Ascending aorta (tissue), 2 donors: Measurements from ENCODE around the gene CYP46A1. TPM values are rescaled to one million over a fixed set of nuclear protein-coding genes. Genes with fewer than 3 reads are reported as not detected.
A peak's percentile ranks its signal among the peaks of the same experiment; 100 is the strongest.

ENCODE experiments used
- DNase-seq, 2 donors: peaks; one replicate each; pipeline ENCODE4 v3.0.0-alpha.2; 2019; ENCODE audit warnings: low spot score in 2 of 2
- H3K27ac ChIP-seq, 2 donors: fragments of 200-600 bp; sonication (generic); one replicate each; pipeline ENCODE4 v1.5.1; 2016 to 2017; ENCODE audit warnings: mild to moderate bottlenecking in 1 of 2
- H3K27me3 ChIP-seq: fragments of 200-600 bp; sonication (generic); one replicate; pipeline ENCODE4 v1.5.1; 2017
- H3K36me3 ChIP-seq, 2 donors: fragments of 200-600 bp; sonication (generic); one replicate each; pipeline ENCODE4 v1.5.1; 2016
- H3K4me1 ChIP-seq, 2 donors: fragments of 200-600 bp; sonication (generic); one replicate each; pipeline ENCODE4 v1.5.1; 2016 to 2017; ENCODE audit warnings: mild to moderate bottlenecking in 1 of 2
- H3K4me3 ChIP-seq, 2 donors: fragments of 200-600 bp; sonication (generic); one replicate each; pipeline ENCODE4 v1.5.1; 2016 to 2017; ENCODE audit warnings: mild to moderate bottlenecking in 1 of 2
- H3K9me3 ChIP-seq, 2 donors: fragments of 200-600 bp; sonication (generic); one replicate each; pipeline ENCODE4 v1.5.1; 2016
- intact Hi-C: fragments of 100-400 bp; cut with DNase I; formaldehyde crosslinking; loops from one replicate; pipeline ENCODE4 v1.15.1; 2023
- total RNA-seq: library from RNA; depleted of rRNA; stranded (reverse); fragments of >200 nt; gene quantifications from one replicate; pipeline ENCODE4 v1.1.0, GENCODE V29; 2016
- TF ChIP-seq, protein P1 (sequence below), 3 experiments: fragments of 200-600 bp in 2 of 3; fragments of 450-650 bp in 1 of 3; sonication (generic) in 2 of 3; IDR thresholded peaks; one replicate each; pipeline ENCODE4 v1.5.1; 2016 to 2019; ENCODE audit warnings: antibody characterized with exemption in 3 of 3, mild to moderate bottlenecking in 1 of 3, moderate library complexity in 1 of 3

CYP46A1 gene
- total RNA-seq, 1 donor from 2014 or later, result not detected

- Histone ChIP-seq H3K36me3 (no peaks in the 10 kb centered on the region), H3K27ac (no peak overlapping the region), H3K9me3 (no peaks in the 10 kb centered on the region), H3K4me1 (no peaks in the 10 kb centered on the region), H3K27me3 (no peaks in the 10 kb centered on the region), H3K4me3 (no peak overlapping the region)
- no peak for DNase-seq
- intact Hi-C loops, result no loop called here
- TF ChIP-seq, protein P1, sequence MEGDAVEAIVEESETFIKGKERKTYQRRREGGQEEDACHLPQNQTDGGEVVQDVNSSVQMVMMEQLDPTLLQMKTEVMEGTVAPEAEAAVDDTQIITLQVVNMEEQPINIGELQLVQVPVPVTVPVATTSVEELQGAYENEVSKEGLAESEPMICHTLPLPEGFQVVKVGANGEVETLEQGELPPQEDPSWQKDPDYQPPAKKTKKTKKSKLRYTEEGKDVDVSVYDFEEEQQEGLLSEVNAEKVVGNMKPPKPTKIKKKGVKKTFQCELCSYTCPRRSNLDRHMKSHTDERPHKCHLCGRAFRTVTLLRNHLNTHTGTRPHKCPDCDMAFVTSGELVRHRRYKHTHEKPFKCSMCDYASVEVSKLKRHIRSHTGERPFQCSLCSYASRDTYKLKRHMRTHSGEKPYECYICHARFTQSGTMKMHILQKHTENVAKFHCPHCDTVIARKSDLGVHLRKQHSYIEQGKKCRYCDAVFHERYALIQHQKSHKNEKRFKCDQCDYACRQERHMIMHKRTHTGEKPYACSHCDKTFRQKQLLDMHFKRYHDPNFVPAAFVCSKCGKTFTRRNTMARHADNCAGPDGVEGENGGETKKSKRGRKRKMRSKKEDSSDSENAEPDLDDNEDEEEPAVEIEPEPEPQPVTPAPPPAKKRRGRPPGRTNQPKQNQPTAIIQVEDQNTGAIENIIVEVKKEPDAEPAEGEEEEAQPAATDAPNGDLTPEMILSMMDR (IDR thresholded peaks at IDR 0.05), result no peak
Observed at GRCh38 chr14:99643343-99643742, 40.8 kb upstream of the CYP46A1 start.

DNA sequence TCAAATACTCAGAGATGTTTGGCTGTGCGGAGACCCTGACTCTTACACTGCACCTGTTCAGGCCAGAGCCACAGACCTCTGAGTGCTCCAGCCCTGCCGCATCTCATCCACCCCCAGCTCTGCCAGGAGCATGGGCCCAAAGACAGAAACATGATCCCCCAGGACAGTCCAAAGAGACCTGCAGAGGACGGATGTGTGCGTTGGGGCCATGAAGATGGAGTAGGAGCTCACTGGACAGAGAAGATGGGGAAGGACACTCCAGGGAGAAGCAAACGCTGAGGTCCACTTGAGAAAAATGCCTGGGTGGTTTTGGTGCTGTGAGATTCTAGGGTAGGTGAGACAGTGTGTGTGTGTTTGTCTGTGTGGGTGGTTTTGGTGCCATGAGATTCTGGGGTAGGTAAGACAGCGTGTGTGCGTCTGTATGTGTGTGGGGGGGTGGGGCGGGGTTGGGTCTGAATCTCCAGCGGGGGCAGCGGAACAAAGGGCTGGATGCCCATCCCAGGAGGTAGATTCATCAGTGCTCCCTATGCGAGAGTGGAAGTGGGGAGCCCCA is 40.0 kb upstream of the CYP46A1 start:
- TF ChIP-seq, protein P1 (IDR thresholded peaks at IDR 0.05), result no peak
- no peak for DNase-seq
- Histone ChIP-seq H3K4me3 (peak overlapping the region in 1 of 2 donors; percentile 56), H3K36me3 (no peaks in the 10 kb centered on the region), H3K27me3 (no peaks in the 10 kb centered on the region), H3K9me3 (no peaks in the 10 kb centered on the region), H3K4me1 (no peaks in the 10 kb centered on the region), H3K27ac (no peak overlapping the region)
- intact Hi-C loops, result no loop called here

DNA sequence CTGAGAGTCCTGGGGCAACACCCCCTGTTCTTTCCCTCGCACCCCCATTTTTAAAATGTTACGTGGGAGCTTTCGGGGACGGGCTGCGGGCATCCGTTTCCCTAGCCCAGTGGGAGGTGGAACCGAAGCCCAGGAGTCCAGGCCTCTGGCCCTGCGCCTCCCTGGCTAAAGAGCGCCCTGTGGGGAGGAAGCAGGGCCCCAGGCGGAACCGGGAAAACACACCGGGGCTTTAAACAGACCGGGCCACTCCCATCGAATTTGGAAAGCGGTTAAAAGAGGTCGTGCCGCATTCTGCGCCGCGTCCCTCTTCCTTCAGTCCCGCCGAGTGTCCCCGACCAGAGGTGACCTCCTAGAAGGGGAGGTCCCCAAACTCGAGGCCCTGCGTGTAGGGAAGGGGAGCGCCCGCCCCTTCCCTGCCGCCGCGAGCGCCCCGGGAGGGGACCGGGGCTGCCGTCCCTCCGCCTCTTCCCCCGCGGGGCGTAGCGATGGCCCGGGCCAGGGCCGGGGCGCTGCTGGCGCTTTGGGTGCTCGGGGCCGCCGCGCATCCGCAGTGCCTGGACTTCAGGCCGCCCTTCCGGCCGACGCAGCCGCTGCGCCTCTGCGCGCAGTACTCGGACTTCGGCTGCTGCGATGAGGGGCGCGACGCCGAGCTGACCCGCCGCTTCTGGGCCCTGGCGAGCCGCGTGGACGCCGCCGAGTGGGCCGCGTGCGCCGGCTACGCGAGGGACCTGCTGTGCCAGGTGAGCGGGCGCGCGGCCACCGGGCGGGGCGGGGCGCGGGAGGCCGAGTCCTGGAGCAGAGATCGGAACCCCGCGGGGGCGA is 39.2 kb upstream of the CYP46A1 start, which contains the start of gene HHIPL1:
HHIPL1 (plus strand) TSS at position 407 of the 822 bp plus-strand sequence; CDS start at position 486, 79 bp downstream.
- TF ChIP-seq, protein P1 (IDR thresholded peaks at IDR 0.05), result no peak
- H3K27me3 ChIP-seq, result no peaks in the 10 kb centered on the region
- peak within 1 kb of the TSS; percentile 56 to 60 for H3K4me3 ChIP-seq
- no peaks in the 10 kb centered on the region for H3K4me1 ChIP-seq
- intact Hi-C loops, result no loop called here
- no peaks in the 10 kb centered on the region for H3K36me3 ChIP-seq
- no peaks in the 10 kb centered on the region for H3K9me3 ChIP-seq
- no peak for DNase-seq
- H3K27ac ChIP-seq, result no peak within 1 kb of the TSS

DNA sequence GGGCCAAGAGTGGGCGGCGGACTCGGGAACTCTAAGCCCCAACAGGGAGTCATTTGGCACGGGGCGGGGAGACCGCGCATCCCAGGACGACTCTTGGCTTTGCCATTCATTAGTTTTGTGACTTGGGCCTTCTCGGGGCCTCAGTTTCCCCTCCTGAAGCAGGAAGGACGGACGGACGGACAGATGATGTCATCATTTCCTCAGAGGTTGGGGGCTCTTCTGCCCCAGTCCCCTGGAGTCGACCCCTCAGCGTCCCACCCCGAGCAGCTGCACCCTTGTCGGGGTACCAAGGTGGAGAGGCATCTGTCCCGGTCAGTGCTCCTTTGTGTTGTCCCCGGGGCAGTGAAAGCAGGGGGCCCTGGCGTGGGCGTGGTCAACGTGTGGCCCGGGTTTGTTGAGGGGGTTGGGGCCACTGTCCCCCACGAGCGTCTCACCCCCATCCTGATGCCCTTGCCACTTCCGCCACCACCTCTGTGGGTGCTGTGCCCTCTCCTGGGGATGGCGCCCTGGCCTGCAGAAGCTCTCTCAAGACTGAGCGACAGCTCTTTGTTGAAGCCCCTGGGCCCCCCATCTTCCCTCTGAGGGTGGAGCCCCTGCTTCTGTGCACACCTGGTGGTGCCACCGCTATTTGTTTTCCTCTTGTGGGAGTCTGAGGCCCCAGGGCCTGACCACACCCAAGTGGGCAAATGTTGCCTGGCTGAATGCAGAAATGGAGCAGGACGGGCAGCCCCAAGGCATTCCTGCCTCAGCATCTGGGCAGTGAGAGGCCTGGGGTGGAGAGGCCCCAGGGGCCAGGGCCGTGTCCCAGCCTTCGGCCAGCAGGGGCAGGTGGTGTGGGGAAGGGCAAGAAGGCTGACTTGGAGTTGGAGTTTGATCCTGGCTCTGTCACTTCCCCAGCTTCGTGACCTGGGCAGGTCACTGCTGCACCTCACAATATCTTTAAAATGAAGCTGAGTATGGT is 38.3 kb upstream of the CYP46A1 start:
- Histone ChIP-seq H3K9me3 (no peaks in the 10 kb centered on the region), H3K4me3 (peak overlapping the region; percentile 56 to 60), H3K4me1 (no peaks in the 10 kb centered on the region), H3K27me3 (no peaks in the 10 kb centered on the region), H3K27ac (no peak overlapping the region), H3K36me3 (no peaks in the 10 kb centered on the region)
- intact Hi-C loops, result no loop called here
- no peak for DNase-seq
- TF ChIP-seq, protein P1 (IDR thresholded peaks at IDR 0.05), result no peak

GRCh38 chr14:99647411-99647810 is 36.7 kb upstream of the CYP46A1 start:
- Histone ChIP-seq H3K4me3 (no peak overlapping the region), H3K4me1 (no peaks in the 10 kb centered on the region), H3K27ac (no peak overlapping the region), H3K9me3 (no peaks in the 10 kb centered on the region), H3K27me3 (no peaks in the 10 kb centered on the region), H3K36me3 (no peaks in the 10 kb centered on the region)
- intact Hi-C loops, result no loop called here
- no peak for DNase-seq
- TF ChIP-seq, protein P1 (IDR thresholded peaks at IDR 0.05), result no peak
